Measurements from ENCODE around the gene PRTN3.

PRTN3 gene

GRCh38 chr19:797528-798414 is 43.0 kb upstream of the PRTN3 start:
- peak; percentile 100 for DNase-seq (ENCODE audit: insufficient read length, low spot score)
- TF ChIP-seq POLR2AphosphoS5 (IDR thresholded peaks at IDR 0.05; ENCODE audit: low read depth, low read length) (peak; percentile 12; the same call in 1 of the 2 replicates), TAF1 (IDR thresholded peaks at IDR 0.05; ENCODE audit: low read depth, low read length) (no peak), SPI1 (IDR thresholded peaks at IDR 0.05; ENCODE audit: low read depth, low read length) (0 out of 2 replicates have a peak, but pooled peaks have one; percentile 11)
- FAIRE-seq, result no peak

- no peak for FAIRE-seq
- DNase-seq (ENCODE audit: insufficient read length, low spot score), result peak; percentile 32
These were observed 42.3 kb upstream of the PRTN3 start for GRCh38 chr19:798415-799075.

GRCh38 chr19:799076-799881 is 41.5 kb upstream of the PRTN3 start:
- DNase-seq (ENCODE audit: insufficient read length, low spot score) (no peak), FAIRE-seq (no peak)
- TF ChIP-seq SPI1 (IDR thresholded peaks at IDR 0.05; ENCODE audit: low read depth, low read length) (no peak), POLR2AphosphoS5 (IDR thresholded peaks at IDR 0.05; ENCODE audit: low read depth, low read length) (no peak), TAF1 (IDR thresholded peaks at IDR 0.05; ENCODE audit: low read depth, low read length) (no peak), PAX5 (IDR thresholded peaks at IDR 0.05; ENCODE audit: insufficient read depth, low read length, severe bottlenecking) (no peak), POU2F2 (IDR thresholded peaks at IDR 0.05; ENCODE audit: low read depth, low read length) (no peak), POLR2A (IDR thresholded peaks at IDR 0.05; ENCODE audit: low read depth, low read length) (no peak)

More at GRCh38 chr19:798415-799075, 42.3 kb upstream of the PRTN3 start:
- TF ChIP-seq POU2F2 (IDR thresholded peaks at IDR 0.05; ENCODE audit: low read depth, low read length) (no peak), PAX5 (IDR thresholded peaks at IDR 0.05; ENCODE audit: insufficient read depth, low read length, severe bottlenecking) (no peak), TAF1 (IDR thresholded peaks at IDR 0.05; ENCODE audit: low read depth, low read length) (no peak), POLR2AphosphoS5 (IDR thresholded peaks at IDR 0.05; ENCODE audit: low read depth, low read length) (no peak), POLR2A (IDR thresholded peaks at IDR 0.05; ENCODE audit: low read depth, low read length) (no peak), SPI1 (IDR thresholded peaks at IDR 0.05; ENCODE audit: low read depth, low read length) (no peak)

- no peak for DNase-seq (ENCODE audit: insufficient read length, low spot score)
- no peak for FAIRE-seq
- no peak for TF ChIP-seq SPI1 (IDR thresholded peaks at IDR 0.05; ENCODE audit: low read depth, low read length)
- TF ChIP-seq POLR2AphosphoS5 (IDR thresholded peaks at IDR 0.05; ENCODE audit: low read depth, low read length), result peak; percentile 59; the same call in 1 of the 2 replicates
- TF ChIP-seq PAX5 (IDR thresholded peaks at IDR 0.05; ENCODE audit: insufficient read depth, low read length, severe bottlenecking), result no peak
- TF ChIP-seq POLR2A (IDR thresholded peaks at IDR 0.05; ENCODE audit: low read depth, low read length), result peak; percentile 58; the same call in 1 of the 2 replicates
- no peak for TF ChIP-seq TAF1 (IDR thresholded peaks at IDR 0.05; ENCODE audit: low read depth, low read length)
- TF ChIP-seq POU2F2 (IDR thresholded peaks at IDR 0.05; ENCODE audit: low read depth, low read length), result no peak
These were observed 40.3 kb upstream of the PRTN3 start for GRCh38 chr19:800360-801029.

- no peak for TF ChIP-seq TAF1 (IDR thresholded peaks at IDR 0.05; ENCODE audit: low read depth, low read length)
- 0 out of 2 replicates have a peak, but pooled peaks have one; percentile 29 for TF ChIP-seq POLR2A (IDR thresholded peaks at IDR 0.05; ENCODE audit: low read depth, low read length)
- DNase-seq (ENCODE audit: insufficient read length, low spot score), result no peak
- FAIRE-seq, result no peak
These were observed 39.6 kb upstream of the PRTN3 start for GRCh38 chr19:801030-801860.

- FAIRE-seq (no peak), DNase-seq (ENCODE audit: insufficient read length, low spot score) (no peak)
- no peak for TF ChIP-seq PAX5 (IDR thresholded peaks at IDR 0.05; ENCODE audit: insufficient read depth, low read length, severe bottlenecking)
- no peak for TF ChIP-seq SPI1 (IDR thresholded peaks at IDR 0.05; ENCODE audit: low read depth, low read length)
- TF ChIP-seq TAF1 (IDR thresholded peaks at IDR 0.05; ENCODE audit: low read depth, low read length), result no peak
- TF ChIP-seq POLR2AphosphoS5 (IDR thresholded peaks at IDR 0.05; ENCODE audit: low read depth, low read length), result no peak
- no peak for TF ChIP-seq POLR2A (IDR thresholded peaks at IDR 0.05; ENCODE audit: low read depth, low read length)
- no peak for TF ChIP-seq POU2F2 (IDR thresholded peaks at IDR 0.05; ENCODE audit: low read depth, low read length)
These were observed 38.8 kb upstream of the PRTN3 start for GRCh38 chr19:801861-802497.

- FAIRE-seq (no peak), DNase-seq (ENCODE audit: insufficient read length, low spot score) (no peak)
- TF ChIP-seq POLR2A (IDR thresholded peaks at IDR 0.05; ENCODE audit: low read depth, low read length) (no peak), TAF1 (IDR thresholded peaks at IDR 0.05; ENCODE audit: low read depth, low read length) (no peak), PAX5 (IDR thresholded peaks at IDR 0.05; ENCODE audit: insufficient read depth, low read length, severe bottlenecking) (no peak), POLR2AphosphoS5 (IDR thresholded peaks at IDR 0.05; ENCODE audit: low read depth, low read length) (peak; percentile 17; the same call in 1 of the 2 replicates), POU2F2 (IDR thresholded peaks at IDR 0.05; ENCODE audit: low read depth, low read length) (no peak)
These were observed 38.2 kb upstream of the PRTN3 start for GRCh38 chr19:802498-803098.

Data from GM12891 (cell line).